SK-N-SH (cell line): ENCODE data around the gene FDX1. TPM values are rescaled to one million over a fixed set of nuclear protein-coding genes. Genes with fewer than 3 reads are reported as not detected.
A peak's percentile ranks its signal among the peaks of the same experiment; 100 is the strongest.

Source experiments
- CTCF ChIA-PET: fragments of 300-600, 350-600 bp; formaldehyde crosslinking; extraction: SDS; loops from one replicate; lab custom pipeline; 2021; lab: Yijun Ruan, JAX
- POLR2A ChIA-PET: fragments of 350-600 bp; sonication (Branson Sonifier 250); formaldehyde crosslinking; extraction: SDS; loops from one replicate; lab custom pipeline; 2020; ENCODE audit warnings: antibody characterized with exemption, inconsistent platforms; lab: Yijun Ruan, JAX
- DNase-seq: peaks from one replicate; pipeline ENCODE4 v3.0.0; 2012
- H2AFZ ChIP-seq: fragments of 200-600 bp; sonication (generic); 2 replicates; pipeline ENCODE4 v1.8.1; 2016; ENCODE audit warnings: antibody characterized with exemption, mild to moderate bottlenecking, low read depth
- H3F3A ChIP-seq: fragments of 200-600 bp; sonication (generic); replicated peaks from 2 replicates; pipeline ENCODE3; 2016; ENCODE audit warnings: antibody characterized with exemption, mild to moderate bottlenecking; ENCODE audit not compliant: insufficient read depth
- H3K27ac ChIP-seq, 2 experiments: fragments of 200-500 bp in 1 of 2; fragments of 200-600 bp in 1 of 2; sonication (Bioruptor generic) in 1 of 2; sonication (generic), shearing (Covaris generic) in 1 of 2; 2 replicates each; pipeline versions ENCODE4 v1.5.1 to v1.6.1; 2014 to 2016; ENCODE audit warnings: low read depth in 2 of 2, inconsistent platforms in 1 of 2, low read length in 1 of 2, mild to moderate bottlenecking in 1 of 2, mixed read lengths in 1 of 2
- H3K27me3 ChIP-seq: fragments of 200-600 bp; sonication (generic), shearing (Covaris generic); 2 replicates; pipeline ENCODE4 v1.6.1; 2016; ENCODE audit warnings: mixed run types; ENCODE audit not compliant: insufficient read depth
- H3K36me3 ChIP-seq, 2 experiments: fragments of 200-500 bp in 1 of 2; fragments of 200-600 bp in 1 of 2; sonication (Bioruptor generic) in 1 of 2; sonication (generic) in 1 of 2; replicated peaks in 1 of 2; 2 replicates each; pipeline versions ENCODE3 to v1.5.1; 2014 to 2016; ENCODE audit warnings: low read length in 1 of 2, mild to moderate bottlenecking in 1 of 2; ENCODE audit not compliant: insufficient read depth in 2 of 2, control insufficient read depth in 1 of 2
- H3K4me1 ChIP-seq, 2 experiments: fragments of 200-500 bp in 1 of 2; fragments of 200-600 bp in 1 of 2; sonication (Bioruptor generic) in 1 of 2; sonication (generic), shearing (Covaris generic) in 1 of 2; 2 replicates each; pipeline versions ENCODE4 v1.5.1 to v1.6.1; 2014 to 2016; ENCODE audit warnings: low read depth in 1 of 2, low read length in 1 of 2, mixed run types in 1 of 2; ENCODE audit not compliant: insufficient read depth in 2 of 2, control insufficient read depth in 1 of 2
- H3K4me2 ChIP-seq: fragments of 200-600 bp; sonication (generic), shearing (Covaris generic); 2 replicates; pipeline ENCODE4 v1.6.1; 2017; ENCODE audit warnings: mixed run types
- H3K4me3 ChIP-seq, 2 experiments: fragments of 200-500 bp in 1 of 2; fragments of 200-600 bp in 1 of 2; sonication (Bioruptor generic) in 1 of 2; sonication (generic), shearing (Covaris generic) in 1 of 2; 2 replicates each; pipeline versions ENCODE4 v1.5.1 to v1.8.1; 2014 to 2016; ENCODE audit warnings: low read depth in 2 of 2, inconsistent platforms in 1 of 2, low read length in 1 of 2, mild to moderate bottlenecking in 1 of 2, mixed read lengths in 1 of 2, moderate library complexity in 1 of 2
- H3K79me2 ChIP-seq: fragments of 200-600 bp; sonication (generic); 2 replicates; pipeline ENCODE4 v1.8.1; 2017; ENCODE audit warnings: mild to moderate bottlenecking; ENCODE audit not compliant: insufficient read depth
- H3K9ac ChIP-seq: fragments of 200-600 bp; sonication (generic); 2 replicates; pipeline ENCODE4 v1.6.1; 2017; ENCODE audit warnings: mixed run types
- H3K9me2 ChIP-seq: fragments of 200-600 bp; sonication (generic); 2 replicates; pipeline ENCODE4 v1.6.1; 2017; ENCODE audit warnings: mixed run types
- H3K9me3 ChIP-seq: fragments of 200-600 bp; sonication (generic); 2 replicates; pipeline ENCODE4 v1.6.1; 2017; ENCODE audit warnings: mixed run types, mild to moderate bottlenecking, moderate library complexity
- H4K20me1 ChIP-seq: fragments of 200-600 bp; sonication (generic); 2 replicates; pipeline ENCODE4 v1.6.1; 2017; ENCODE audit warnings: mild to moderate bottlenecking, mixed run types; ENCODE audit not compliant: insufficient read depth
- EP300 ChIP-seq, 2 experiments: IDR thresholded peaks; 2 replicates each; pipeline versions ENCODE4 v1.4.0 to v1.6.1; 2012; ENCODE audit warnings: borderline replicate concordance in 1 of 2, low read depth in 1 of 2, low read length in 1 of 2
- EZH2phosphoT487 ChIP-seq: fragments of 200-600 bp; sonication (generic); IDR thresholded peaks from 2 replicates; pipeline ENCODE4 v1.6.1; 2017; ENCODE audit warnings: low read depth, mixed run types, mild to moderate bottlenecking, antibody characterized with exemption, moderate library complexity, borderline replicate concordance
- FOXM1 ChIP-seq: IDR thresholded peaks from 2 replicates; pipeline ENCODE4 v1.4.0; 2012; ENCODE audit warnings: low read depth, mild to moderate bottlenecking
- GABPA ChIP-seq: IDR thresholded peaks from 2 replicates; pipeline ENCODE4 v1.4.0; 2012; ENCODE audit warnings: low read depth, mild to moderate bottlenecking
- MEF2A ChIP-seq: IDR thresholded peaks from 2 replicates; pipeline ENCODE4 v1.4.0; 2012; ENCODE audit warnings: low read depth, borderline replicate concordance
- MXI1 ChIP-seq: IDR thresholded peaks from 2 replicates; pipeline ENCODE4 v1.6.1; 2012; ENCODE audit warnings: mild to moderate bottlenecking, low read depth, low read length, improper control_type of control experiment
- NRF1 ChIP-seq: IDR thresholded peaks from 2 replicates; pipeline ENCODE4 v1.6.1; 2012; ENCODE audit warnings: low read depth, mild to moderate bottlenecking, low read length
- RAD21 ChIP-seq: IDR thresholded peaks from 2 replicates; pipeline ENCODE4 v1.6.1; 2012; ENCODE audit warnings: mild to moderate bottlenecking, low read length
- REST ChIP-seq: IDR thresholded peaks from 2 replicates; pipeline ENCODE4 v1.6.1; 2012; ENCODE audit warnings: mild to moderate bottlenecking, low read depth, low read length, moderate library complexity
- RXRA ChIP-seq: IDR thresholded peaks from 2 replicates; pipeline ENCODE4 v1.4.0; 2012; ENCODE audit warnings: low read depth, mild to moderate bottlenecking, borderline replicate concordance
- SIN3A ChIP-seq: IDR thresholded peaks from 2 replicates; pipeline ENCODE4 v1.6.1; 2012; ENCODE audit warnings: low read depth, mild to moderate bottlenecking, low read length, moderate library complexity, borderline replicate concordance
- SMC3 ChIP-seq: IDR thresholded peaks from 2 replicates; pipeline ENCODE4 v1.6.1; 2012; ENCODE audit warnings: low read depth, low read length, improper control_type of control experiment
- TCF12 ChIP-seq: IDR thresholded peaks from 2 replicates; pipeline ENCODE4 v1.4.0; 2012
- YY1 ChIP-seq: IDR thresholded peaks from 2 replicates; pipeline ENCODE4 v1.4.0; 2012; ENCODE audit warnings: low read depth, mild to moderate bottlenecking
- WGBS: methylation state at CpG from one replicate; pipeline ENCODE4 v1.1.6; 2017; ENCODE audit warnings: low lambda C conversion rate; 5-methylcytosine and 5-hydroxymethylcytosine counted together
- polyA plus RNA-seq, 3 experiments: library from polyadenylated mRNA; depleted of rRNA; stranded (reverse); fragments of >200 nt; gene quantifications; 2 replicates each; pipeline ENCODE4 v1.2.3, GENCODE V29; 2012

FDX1 gene
- polyA plus RNA-seq, 1 of the 3 experiments (the other 2 are of a cell fraction) = 4.0 TPM

GRCh38 chr11:110431674-110432073 lies 1.9 kb downstream of the FDX1 start:
- CTCF ChIA-PET = interaction anchor here (2.5 to 6.8 kb wide), 3 partner anchors 18 to 229 kb away, joined by 13 to 88 read pairs (median 17); no protein-coding TSS in a partner anchor
- Histone ChIP-seq H3K27ac (no peak overlapping the region), H3K4me3 (peak overlapping the region; percentile 86 to 91; a peak in 2 of 4 replicates), H4K20me1 (peaks cover 7% of the 10 kb centered on the region), H3K27me3 (no peaks in the 10 kb centered on the region), H3K9me3 (no peaks in the 10 kb centered on the region), H2AFZ (no peak overlapping the region), H3F3A (peaks cover 22% of the 10 kb centered on the region), H3K79me2 (peaks cover 50% of the 10 kb centered on the region), H3K9ac (no peak overlapping the region; the same call in 1 of the 2 replicates), H3K4me1 (peaks cover 13 to 23% of the 10 kb centered on the region in 2 experiments; a peak in 3 of 4 replicates), H3K36me3 (no peaks in the 10 kb centered on the region), H3K9me2 (no peaks in the 10 kb centered on the region), H3K4me2 (peak overlapping the region; percentile 84)
- 77% methylated on average over 4 of the region's 4 CpGs for WGBS
- TF ChIP-seq RXRA (no peak), MEF2A (no peak), SIN3A (no peak)
- no peak for DNase-seq
- POLR2A ChIA-PET = no interaction called here

- Histone ChIP-seq H3F3A (peaks cover 22% of the 10 kb centered on the region), H3K4me3 (no peak overlapping the region), H3K9ac (no peak overlapping the region), H3K27me3 (no peaks in the 10 kb centered on the region), H3K9me2 (no peaks in the 10 kb centered on the region), H3K27ac (peak overlapping the region; percentile 2 to 69; a peak in 3 of 4 replicates), H3K9me3 (no peaks in the 10 kb centered on the region), H3K4me1 (peaks cover 13 to 23% of the 10 kb centered on the region in 2 experiments; a peak in 3 of 4 replicates), H3K79me2 (peaks cover 61% of the 10 kb centered on the region), H4K20me1 (peaks cover 7% of the 10 kb centered on the region), H2AFZ (no peak overlapping the region), H3K4me2 (no peak overlapping the region), H3K36me3 (peaks cover 0 to 4% of the 10 kb centered on the region in 2 experiments)
- TF ChIP-seq TCF12 = 0 out of 2 replicates have a peak, but pooled peaks have one; percentile 3
- no peak for TF ChIP-seq SMC3
- no peak for TF ChIP-seq EZH2phosphoT487
- TF ChIP-seq FOXM1 = no peak
- no peak for TF ChIP-seq GABPA
- no peak for TF ChIP-seq YY1
- no peak for TF ChIP-seq MXI1
- no peak for TF ChIP-seq NRF1
- TF ChIP-seq REST = no peak
- peak; percentile 55 for TF ChIP-seq RAD21
- TF ChIP-seq EP300 (IDR thresholded peaks at IDR 0.05; ENCODE audit: borderline replicate concordance in 1 of 2, low read depth in 1 of 2, low read length in 1 of 2) = no peak
- DNase-seq = peak; percentile 57
- ChIA-PET CTCF (interaction anchor here (0.6 to 6.8 kb wide), 18 partner anchors 9 to 787 kb away, joined by 3 to 88 read pairs (median 3); no protein-coding TSS in a partner anchor), POLR2A (no interaction called here)
- WGBS = 70% methylated on average over 7 of the region's 7 CpGs
Measured at GRCh38 chr11:110432713-110433392, 3.1 kb downstream of the FDX1 start.
